ENCODE data around the gene WDFY4. TPM values are rescaled to one million over a fixed set of nuclear protein-coding genes. Genes with fewer than 3 reads are reported as not detected.

Gene WDFY4
- total and polyA plus RNA-seq, 2 of the 13 experiments (the other 11 are each of a cell fraction or from before 2014, with no cell fraction given), result not detected

DNA sequence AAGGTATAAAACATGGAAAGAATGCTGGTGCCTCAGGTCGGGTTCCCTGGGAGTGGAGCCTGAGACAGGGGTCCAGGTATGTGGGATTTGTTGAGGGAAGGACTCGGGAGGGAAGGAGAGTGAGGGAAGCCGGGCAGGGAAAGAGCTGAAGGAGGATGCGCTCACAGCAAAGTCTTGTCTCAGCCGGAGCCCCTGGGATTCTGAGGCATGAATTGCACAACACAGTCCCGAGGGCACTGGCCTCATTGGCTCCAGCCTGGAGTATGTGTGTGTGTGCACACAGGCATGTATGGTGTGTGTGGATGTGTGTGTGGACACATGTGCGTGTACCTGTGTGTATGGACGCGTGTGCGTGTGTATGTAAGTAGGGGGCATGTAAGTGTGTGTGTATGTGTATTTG is 87.4 kb downstream of the WDFY4 start:
- Histone ChIP-seq H3K4me3 (replicated peaks in 1 of 3; ENCODE audit: insufficient read depth in 1 of 3, low read depth in 2 of 3, low read length in 3 of 3) (no peak overlapping the region), H3K27me3 (ENCODE audit: control insufficient read depth in 1 of 2, insufficient read depth in 2 of 2, low read length in 2 of 2) (peaks cover 2 to 13% of the 10 kb centered on the region in 2 experiments; a peak in 2 of 5 replicates), H4K20me1 (ENCODE audit: insufficient read depth, low read length) (no peaks in the 10 kb centered on the region), H3K9me3 (ENCODE audit: low read length) (no peaks in the 10 kb centered on the region), H3K27ac (ENCODE audit: extremely low read length, insufficient read depth, low read length) (no peak overlapping the region), H3K4me2 (ENCODE audit: low read depth, low read length) (no peak overlapping the region), H2AFZ (ENCODE audit: low read length) (no peak overlapping the region), H3K79me2 (ENCODE audit: insufficient read depth, low read length) (no peaks in the 10 kb centered on the region), H3K36me3 (replicated peaks in 1 of 2; ENCODE audit: control insufficient read depth in 1 of 2, insufficient read depth in 2 of 2, low read length in 2 of 2) (no peaks in the 10 kb centered on the region), H3K4me1 (ENCODE audit: insufficient read depth, low read length) (no peaks in the 10 kb centered on the region), H3K9ac (ENCODE audit: insufficient read depth, low read depth, low read length) (no peak overlapping the region)
- intact Hi-C loops (cut with micrococcal nuclease; ENCODE audit: unreplicated experiment) (no loop called here), in situ Hi-C loops (cut with HindIII; ENCODE audit: extremely low pct_ligation_motif_present, low pct_unique_long_range_greater_than_20kb) (no loop called here)
- BruUV-seq (replicated peaks), result no TSS peak
- DNase-seq (ENCODE audit: low spot score), result no peak
- FAIRE-seq, result no peak
- ATAC-seq, result no peak
- 0 out of 2 replicates have a peak, but pooled peaks have one; percentile 2 for TF ChIP-seq CEBPB (IDR thresholded peaks at IDR 0.05; ENCODE audit: borderline replicate concordance, low read depth, low read length)
- no peak for TF ChIP-seq KLF12 (CRISPR knock-in tag; IDR thresholded peaks at IDR 0.05; ENCODE audit: borderline replicate concordance)
- no peak for TF ChIP-seq SAP130 (CRISPR knock-in tag; IDR thresholded peaks at IDR 0.05; ENCODE audit: low read depth)
- TF ChIP-seq ZFP36L2 (CRISPR knock-in tag; IDR thresholded peaks at IDR 0.05), result no peak
- TF ChIP-seq ZNF652 (CRISPR knock-in tag; IDR thresholded peaks at IDR 0.05; ENCODE audit: borderline replicate concordance, low read depth), result no peak
- TF ChIP-seq, protein P1, sequence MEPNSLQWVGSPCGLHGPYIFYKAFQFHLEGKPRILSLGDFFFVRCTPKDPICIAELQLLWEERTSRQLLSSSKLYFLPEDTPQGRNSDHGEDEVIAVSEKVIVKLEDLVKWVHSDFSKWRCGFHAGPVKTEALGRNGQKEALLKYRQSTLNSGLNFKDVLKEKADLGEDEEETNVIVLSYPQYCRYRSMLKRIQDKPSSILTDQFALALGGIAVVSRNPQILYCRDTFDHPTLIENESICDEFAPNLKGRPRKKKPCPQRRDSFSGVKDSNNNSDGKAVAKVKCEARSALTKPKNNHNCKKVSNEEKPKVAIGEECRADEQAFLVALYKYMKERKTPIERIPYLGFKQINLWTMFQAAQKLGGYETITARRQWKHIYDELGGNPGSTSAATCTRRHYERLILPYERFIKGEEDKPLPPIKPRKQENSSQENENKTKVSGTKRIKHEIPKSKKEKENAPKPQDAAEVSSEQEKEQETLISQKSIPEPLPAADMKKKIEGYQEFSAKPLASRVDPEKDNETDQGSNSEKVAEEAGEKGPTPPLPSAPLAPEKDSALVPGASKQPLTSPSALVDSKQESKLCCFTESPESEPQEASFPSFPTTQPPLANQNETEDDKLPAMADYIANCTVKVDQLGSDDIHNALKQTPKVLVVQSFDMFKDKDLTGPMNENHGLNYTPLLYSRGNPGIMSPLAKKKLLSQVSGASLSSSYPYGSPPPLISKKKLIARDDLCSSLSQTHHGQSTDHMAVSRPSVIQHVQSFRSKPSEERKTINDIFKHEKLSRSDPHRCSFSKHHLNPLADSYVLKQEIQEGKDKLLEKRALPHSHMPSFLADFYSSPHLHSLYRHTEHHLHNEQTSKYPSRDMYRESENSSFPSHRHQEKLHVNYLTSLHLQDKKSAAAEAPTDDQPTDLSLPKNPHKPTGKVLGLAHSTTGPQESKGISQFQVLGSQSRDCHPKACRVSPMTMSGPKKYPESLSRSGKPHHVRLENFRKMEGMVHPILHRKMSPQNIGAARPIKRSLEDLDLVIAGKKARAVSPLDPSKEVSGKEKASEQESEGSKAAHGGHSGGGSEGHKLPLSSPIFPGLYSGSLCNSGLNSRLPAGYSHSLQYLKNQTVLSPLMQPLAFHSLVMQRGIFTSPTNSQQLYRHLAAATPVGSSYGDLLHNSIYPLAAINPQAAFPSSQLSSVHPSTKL (CRISPR knock-in tag; IDR thresholded peaks at IDR 0.05), result no peak
- 27% methylated on average over 10 of the region's 10 CpGs for WGBS (ENCODE audit: low lambda C conversion rate)
- CTCF ChIA-PET (ENCODE audit: low intra/inter-chr PET ratio, low total read pairs), result no interaction called here
- POLR2A ChIA-PET, result no interaction called here

Measured in HepG2 (cell line).